ENCODE results near the gene BAIAP2L2. TPM values are rescaled to one million over a fixed set of nuclear protein-coding genes. Genes with fewer than 3 reads are reported as not detected.

Gene BAIAP2L2
- total RNA-seq, 1 experiment from 2014 or later: 2.3 TPM

DNA sequence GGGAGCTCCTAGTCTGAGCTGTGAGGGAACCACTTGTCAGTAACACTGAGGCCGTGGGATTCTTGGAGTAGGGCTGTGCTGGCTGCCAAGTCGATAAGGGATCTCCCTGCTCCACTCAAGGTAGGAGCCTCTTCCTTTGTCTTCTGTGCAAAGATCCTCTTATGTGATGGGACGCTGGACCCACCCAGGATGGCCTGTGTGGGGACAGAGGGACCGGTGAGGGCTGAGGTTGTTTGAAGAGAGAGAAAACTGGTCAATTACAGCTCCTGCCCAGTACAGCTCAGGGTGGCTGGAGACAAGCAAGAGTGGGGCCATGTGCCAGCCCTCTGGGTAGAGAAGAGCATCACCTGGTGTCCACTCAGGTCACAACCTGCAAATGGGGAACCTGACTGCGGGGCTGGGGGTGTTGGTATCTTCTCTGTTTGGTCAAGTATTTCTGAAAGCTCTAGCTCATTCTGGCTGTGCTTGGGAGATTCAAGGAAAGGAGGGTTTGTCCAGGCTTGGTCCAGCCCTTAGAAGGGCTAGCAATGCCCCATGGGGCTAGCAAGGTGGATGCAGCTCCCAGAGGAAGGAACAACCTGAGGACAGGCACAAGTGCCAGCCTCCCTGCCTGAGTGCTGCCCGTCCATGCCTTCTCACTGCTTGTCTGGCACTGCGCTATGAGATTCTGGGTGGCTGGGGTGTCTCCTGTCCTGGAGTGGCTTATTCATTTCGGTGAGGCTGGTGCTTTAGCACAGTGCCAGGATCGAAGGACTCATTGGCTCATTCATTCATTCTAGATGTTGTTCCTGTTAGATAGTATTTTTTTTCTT lies 27.6 kb upstream of the BAIAP2L2 start:
- H3K9ac ChIP-seq (ENCODE audit: extremely low read depth, insufficient read length, low read length): no peak overlapping the region
- TF ChIP-seq, protein P1, sequence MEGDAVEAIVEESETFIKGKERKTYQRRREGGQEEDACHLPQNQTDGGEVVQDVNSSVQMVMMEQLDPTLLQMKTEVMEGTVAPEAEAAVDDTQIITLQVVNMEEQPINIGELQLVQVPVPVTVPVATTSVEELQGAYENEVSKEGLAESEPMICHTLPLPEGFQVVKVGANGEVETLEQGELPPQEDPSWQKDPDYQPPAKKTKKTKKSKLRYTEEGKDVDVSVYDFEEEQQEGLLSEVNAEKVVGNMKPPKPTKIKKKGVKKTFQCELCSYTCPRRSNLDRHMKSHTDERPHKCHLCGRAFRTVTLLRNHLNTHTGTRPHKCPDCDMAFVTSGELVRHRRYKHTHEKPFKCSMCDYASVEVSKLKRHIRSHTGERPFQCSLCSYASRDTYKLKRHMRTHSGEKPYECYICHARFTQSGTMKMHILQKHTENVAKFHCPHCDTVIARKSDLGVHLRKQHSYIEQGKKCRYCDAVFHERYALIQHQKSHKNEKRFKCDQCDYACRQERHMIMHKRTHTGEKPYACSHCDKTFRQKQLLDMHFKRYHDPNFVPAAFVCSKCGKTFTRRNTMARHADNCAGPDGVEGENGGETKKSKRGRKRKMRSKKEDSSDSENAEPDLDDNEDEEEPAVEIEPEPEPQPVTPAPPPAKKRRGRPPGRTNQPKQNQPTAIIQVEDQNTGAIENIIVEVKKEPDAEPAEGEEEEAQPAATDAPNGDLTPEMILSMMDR (conservative IDR thresholded peaks at IDR 0.05): no peak
- Mint-ChIP-seq H3K36me3 (ENCODE audit: insufficient read depth in 1 of 3, low read depth in 3 of 3) (peaks cover 0 to 39% (median 33%) of the 10 kb centered on the region in 3 experiments; a peak in 6 of 7 replicates), H3K9me3 (no peaks in the 10 kb centered on the region), H3K4me3 (no peak overlapping the region), H3K27me3 (ENCODE audit: low read depth) (no peaks in the 10 kb centered on the region), H3K27ac (peak overlapping the region in 1 of 3 experiments; percentile 32; a peak in 1 of 7 replicates), H3K4me1 (peaks cover 0 to 3% of the 10 kb centered on the region in 2 experiments; a peak in 1 of 4 replicates)
- H3K4ac ChIP-seq (ENCODE audit: low read depth, low read length): no peak overlapping the region
- H3K79me1 ChIP-seq (ENCODE audit: insufficient read depth, low read depth, low read length, poor library complexity, severe bottlenecking): no peaks in the 10 kb centered on the region
- H3K23me2 ChIP-seq (ENCODE audit: insufficient read length, low read depth, low read length, poor library complexity, severe bottlenecking): no peaks in the 10 kb centered on the region
- no peaks in the 10 kb centered on the region for H3K4me1 ChIP-seq (ENCODE audit: insufficient read depth, low read length)
- H4K20me1 ChIP-seq (ENCODE audit: control insufficient read depth, insufficient read depth, insufficient read length): no peaks in the 10 kb centered on the region
- H3K23ac ChIP-seq (ENCODE audit: insufficient read length, low read depth, low read length): no peak overlapping the region
- no peak overlapping the region for H2BK20ac ChIP-seq (ENCODE audit: low read depth, low read length, poor library complexity, severe bottlenecking)
- no peak overlapping the region for H3K18ac ChIP-seq (ENCODE audit: insufficient read length, low read depth, low read length)
- no peak overlapping the region for H2BK5ac ChIP-seq (ENCODE audit: insufficient read length, low read length)
- no peak overlapping the region for H2BK120ac ChIP-seq (ENCODE audit: low read depth, low read length, poor library complexity, severe bottlenecking)
- H4K5ac ChIP-seq (ENCODE audit: insufficient read length, low read depth, low read length): no peak overlapping the region
- H4K8ac ChIP-seq (replicated peaks; ENCODE audit: insufficient read length, low read depth, low read length): no peak overlapping the region
- H3K4me2 ChIP-seq (ENCODE audit: insufficient read depth, insufficient read length, low read length): no peak overlapping the region
- H3K9me3 ChIP-seq (ENCODE audit: control insufficient read depth, low read depth, low read length): no peaks in the 10 kb centered on the region
- no peak overlapping the region for H2BK15ac ChIP-seq (ENCODE audit: low read depth, low read length)
- H2AK5ac ChIP-seq (ENCODE audit: insufficient read length, low read length): no peak overlapping the region
- no peak overlapping the region for H4K91ac ChIP-seq (ENCODE audit: insufficient read length, low read depth, low read length)
- H3K14ac ChIP-seq (ENCODE audit: insufficient read depth, low read length): no peak overlapping the region
- no CpG with 5 or more reads among the region's 9 CpGs for WGBS (ENCODE audit: extremely low coverage, insufficient read length, low lambda C conversion rate)
- H2BK12ac ChIP-seq (ENCODE audit: insufficient read length, low read depth, low read length): no peak overlapping the region
- no peak overlapping the region for H2AFZ ChIP-seq (ENCODE audit: low read length)
- no peak overlapping the region for H3K56ac ChIP-seq (ENCODE audit: insufficient read length, low read depth, low read length)
- no peak overlapping the region for H3K27ac ChIP-seq (ENCODE audit: insufficient read length, low read depth, low read length)
- no peaks in the 10 kb centered on the region for H3K79me2 ChIP-seq (ENCODE audit: insufficient read depth, low read length)
- H3K27me3 ChIP-seq (ENCODE audit: insufficient read depth, low read length): no peaks in the 10 kb centered on the region
- no peak overlapping the region for H3T11ph ChIP-seq (ENCODE audit: low read length)
- DNase-seq: no peak

All from H9 (cell line).